ENCODE results near the gene RAB3C.

DNA sequence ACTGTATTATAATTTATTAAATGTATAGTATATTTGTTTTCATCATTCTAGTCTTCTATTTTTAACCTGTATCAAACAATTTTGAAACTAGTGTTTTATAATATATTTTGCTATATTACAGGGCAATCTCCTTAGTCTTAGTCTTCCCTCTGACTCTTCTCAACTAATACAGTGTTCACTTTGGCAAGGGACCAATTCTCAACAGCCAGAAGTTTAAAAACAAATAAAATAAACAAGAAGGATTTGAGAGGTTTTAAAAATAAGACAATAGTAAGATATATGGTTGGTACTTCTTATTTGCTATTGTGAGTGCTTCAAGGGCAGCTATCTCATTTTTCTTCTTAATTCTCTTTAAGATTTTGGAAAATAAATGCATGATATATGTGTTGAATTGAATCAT is 167.2 kb downstream of the RAB3C start:
- TF ChIP-seq CTCF (conservative IDR thresholded peaks at IDR 0.05; ENCODE audit: low read length): no peak
- no peak for TF ChIP-seq EZH2phosphoT487 (IDR thresholded peaks at IDR 0.05; ENCODE audit: borderline replicate concordance)
